B cell (primary cell): ENCODE results near the gene HBQ1. TPM values are rescaled to one million over a fixed set of nuclear protein-coding genes. Genes with fewer than 3 reads are reported as not detected.

ENCODE experiments used
- ATAC-seq: fragments of 200-7000 bp; cut with Tn5 transposase; one replicate; pipeline ENCODE4 v1.10.0; 2021; ENCODE audit warnings: low read depth, mild to moderate bottlenecking, moderate number of reproducible peaks, moderate library complexity
- CTCF ChIA-PET: fragments of 350-600 bp; sonication (Branson Sonifier 250); formaldehyde crosslinking; loops from one replicate; lab custom pipeline; 2021; ENCODE audit warnings: antibody characterized with exemption, inconsistent platforms; lab: Charles Lee
- POLR2A ChIA-PET: fragments of 350-600 bp; sonication (Branson Sonifier 250); formaldehyde crosslinking; loops from one replicate; lab custom pipeline; 2021; ENCODE audit warnings: antibody characterized with exemption; lab: Charles Lee
- DNase-seq: peaks from one replicate; pipeline ENCODE4 v3.0.0; 2013
- H2AFZ ChIP-seq: 2 replicates; pipeline ENCODE4 v1.6.1; 2012; ENCODE audit warnings: mild to moderate bottlenecking, low read depth, low read length; ENCODE audit not compliant: insufficient read depth, poor library complexity, severe bottlenecking
- H3K27ac ChIP-seq, 2 donors: 1 replicate in 1 of 2; 2 replicates in 1 of 2; pipeline ENCODE4 v1.5.1; 2012 to 2013; ENCODE audit warnings: low read length in 2 of 2, mild to moderate bottlenecking in 2 of 2, moderate library complexity in 1 of 2
- H3K27me3 ChIP-seq, 4 experiments: fragments of 200-600 bp in 1 of 4; sonication (generic) in 1 of 4; replicated peaks in 1 of 4; 1 replicate in 2 of 4; 2 replicates in 2 of 4; pipeline versions ENCODE4 v1.6.1 to v1.7.0; 2013 to 2016; ENCODE audit warnings: low read length in 3 of 4, mild to moderate bottlenecking in 2 of 4, mixed read lengths in 1 of 4, moderate library complexity in 1 of 4; ENCODE audit not compliant: insufficient read depth in 4 of 4, control insufficient read depth in 3 of 4; ENCODE audit errors: control extremely low read depth in 1 of 4
- H3K36me3 ChIP-seq, 2 experiments: replicated peaks in 1 of 2; 1 replicate in 1 of 2; 2 replicates in 1 of 2; pipeline versions ENCODE4 v1.6.1 to v1.7.1; 2013; ENCODE audit warnings: low read length in 1 of 2; ENCODE audit not compliant: insufficient read depth in 2 of 2, control insufficient read depth in 1 of 2; ENCODE audit errors: control extremely low read depth in 1 of 2, extremely low read depth in 1 of 2
- H3K4me1 ChIP-seq, 2 donors: fragments of 200-600 bp in 1 of 2; sonication (generic) in 1 of 2; 1 replicate in 1 of 2; 2 replicates in 1 of 2; pipeline versions ENCODE4 v1.5.1 to v1.6.1; 2013 to 2017; ENCODE audit warnings: low read length in 2 of 2; ENCODE audit not compliant: control insufficient read depth in 2 of 2, insufficient read depth in 2 of 2
- H3K4me2 ChIP-seq: replicated peaks from 2 replicates; pipeline ENCODE3; 2012; ENCODE audit warnings: mild to moderate bottlenecking, low read depth, low read length; ENCODE audit not compliant: poor library complexity, severe bottlenecking
- H3K4me3 ChIP-seq, 5 experiments: fragments of 200-600 bp in 1 of 5; sonication (generic) in 1 of 5; 1 replicate in 3 of 5; 2 replicates in 2 of 5; pipeline versions ENCODE4 v1.5.1 to v1.7.0; 2011 to 2016; ENCODE audit warnings: low read length in 4 of 5, mild to moderate bottlenecking in 4 of 5, low read depth in 2 of 5, control low read depth in 1 of 5, moderate library complexity in 1 of 5; ENCODE audit not compliant: insufficient read depth in 1 of 5; ENCODE audit errors: control extremely low read depth in 1 of 5, extremely low read depth in 1 of 5
- H3K79me2 ChIP-seq: fragments of 200-600 bp; sonication (generic); one replicate; pipeline ENCODE4 v1.6.0; 2016; ENCODE audit warnings: low read length; ENCODE audit not compliant: control insufficient read depth, insufficient read depth
- H3K9ac ChIP-seq: fragments of 200-600 bp; sonication (generic); 2 replicates; pipeline ENCODE4 v1.6.1; 2017; ENCODE audit warnings: mild to moderate bottlenecking, low read length, moderate library complexity
- H3K9me3 ChIP-seq, 3 donors: one replicate each; pipeline versions ENCODE4 v1.6.1 to v1.7.1; 2013; ENCODE audit warnings: low read length in 2 of 3; ENCODE audit not compliant: control insufficient read depth in 2 of 3, insufficient read depth in 1 of 3; ENCODE audit errors: control extremely low read depth in 1 of 3
- H4K20me1 ChIP-seq: 2 replicates; pipeline ENCODE4 v1.6.0; 2012; ENCODE audit warnings: mild to moderate bottlenecking, low read length; ENCODE audit not compliant: insufficient read depth, control insufficient read depth, poor library complexity, severe bottlenecking
- H3K27ac Mint-ChIP-seq: one replicate; pipeline ENCODE4 v1.8.0; 2021; ENCODE audit warnings: mixed read lengths
- H3K27me3 Mint-ChIP-seq: one replicate; pipeline ENCODE4 v1.8.0; 2021; ENCODE audit warnings: mixed read lengths
- H3K4me1 Mint-ChIP-seq: one replicate; pipeline ENCODE4 v1.8.0; 2021; ENCODE audit warnings: mixed read lengths
- H3K4me3 Mint-ChIP-seq: one replicate; pipeline ENCODE4 v1.8.0; 2021; ENCODE audit warnings: mixed read lengths
- H3K9me3 Mint-ChIP-seq: one replicate; pipeline ENCODE4 v1.8.0; 2022; ENCODE audit warnings: mixed read lengths; ENCODE audit not compliant: insufficient read depth
- EZH2 ChIP-seq: IDR thresholded peaks from 2 replicates; pipeline ENCODE4 v1.6.1; 2012; ENCODE audit warnings: borderline replicate concordance, low read depth, mild to moderate bottlenecking, moderate library complexity, low read length; ENCODE audit not compliant: insufficient read depth, poor library complexity, severe bottlenecking
- WGBS: methylation state at CpG from one replicate; pipeline ENCODE4 v1.1.5; 2013; ENCODE audit warnings: missing lambda C conversion rate; ENCODE audit not compliant: insufficient coverage; 5-methylcytosine and 5-hydroxymethylcytosine counted together
- intact Hi-C: fragments of 100-400 bp; cut with micrococcal nuclease; formaldehyde crosslinking; loops from one replicate; pipeline ENCODE4 v1.10.0; 2022
- polyA plus RNA-seq: library from polyadenylated mRNA; depleted of rRNA; stranded (reverse); fragments of >200 nt; gene quantifications from 2 replicates; pipeline ENCODE4 v1.2.3, GENCODE V29; 2012
- total RNA-seq, 2 donors: library from RNA; stranded (reverse); fragments of 120-200 nt in 1 of 2; gene quantifications; 1 replicate in 1 of 2; 2 replicates in 1 of 2; pipeline versions ENCODE4 v1.2.3 to v1.2.4, GENCODE V29; 2013 to 2022
- TF ChIP-seq, protein P1 (sequence below): fragments of 200-600 bp; IDR thresholded peaks from one replicate; pipeline ENCODE4 v1.8.0; 2022; ENCODE audit warnings: antibody characterized with exemption, mild to moderate bottlenecking

HBQ1 gene
- total and polyA plus RNA-seq, 2 donors (not counting 1 experiment from before 2014, with no cell fraction given), result not detected

DNA sequence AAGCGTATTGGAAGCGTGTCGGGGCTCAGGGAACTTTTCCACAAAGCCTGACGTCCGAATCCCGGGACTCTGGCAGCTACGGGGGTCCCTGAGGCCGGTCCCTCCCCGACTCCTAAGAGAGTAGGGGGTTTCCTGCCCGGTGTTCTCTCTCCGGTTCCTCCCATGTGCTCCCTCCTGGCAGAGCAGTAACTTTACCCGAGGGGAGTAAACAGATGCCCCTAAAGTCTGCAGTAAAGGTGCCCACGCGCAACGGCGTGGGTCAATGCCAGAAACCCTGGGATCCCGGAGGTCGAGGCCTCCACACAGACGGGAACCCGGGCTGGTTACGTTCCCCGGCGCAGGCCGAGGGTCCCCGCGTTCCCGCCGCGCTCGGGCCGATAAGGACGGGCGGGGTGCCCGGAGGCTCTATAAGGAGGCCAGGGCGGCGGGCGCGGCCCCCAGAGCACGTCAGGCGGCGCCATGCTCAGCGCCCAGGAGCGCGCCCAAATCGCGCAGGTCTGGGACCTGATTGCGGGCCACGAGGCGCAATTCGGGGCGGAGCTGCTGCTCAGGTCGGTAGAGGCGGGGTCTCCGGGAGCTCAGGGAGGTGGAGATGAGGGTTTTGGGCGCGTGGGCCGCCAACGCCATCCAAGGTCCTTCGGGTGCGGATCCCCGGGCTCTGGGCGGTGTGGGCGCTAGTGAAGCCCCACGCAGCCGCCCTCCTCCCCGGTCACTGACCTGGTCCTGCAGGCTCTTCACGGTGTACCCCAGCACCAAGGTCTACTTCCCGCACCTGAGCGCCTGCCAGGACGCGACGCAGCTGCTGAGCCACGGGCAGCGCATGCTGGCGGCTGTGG, 14.5 kb upstream of the HBQ1 start, which contains the start of gene HBM:
TSS of gene HBM (plus strand) at position 440 of the 836 bp plus-strand sequence. CDS start at position 460, 20 bp downstream.
- intact Hi-C loops, result no loop called here
- Histone ChIP-seq H3K9me3 (peaks cover 0 to 13% (median 0%) of the 10 kb centered on the region in 3 donors), H4K20me1 (no peaks in the 10 kb centered on the region), H3K36me3 (no peaks in the 10 kb centered on the region), H3K79me2 (no peaks in the 10 kb centered on the region), H3K4me3 (peak within 1 kb of the TSS in 3 of 5 experiments; percentile 26 to 35 (median 32)), H3K4me1 (peaks cover 18 to 23% of the 10 kb centered on the region in 2 donors), H3K27me3 (peaks cover 0 to 57% (median 20%) of the 10 kb centered on the region in 4 experiments), H3K9ac (peak within 1 kb of the TSS; percentile 4), H3K4me2 (peak within 1 kb of the TSS; percentile 78), H3K27ac (no peak within 1 kb of the TSS), H2AFZ (peak within 1 kb of the TSS; percentile 50)
- peaks cover 48% of the 10 kb centered on the region for H3K27me3 Mint-ChIP-seq
- 5% methylated on average over 75 of the region's 75 CpGs for WGBS
- peak within 1 kb of the TSS; percentile 59 for H3K4me3 Mint-ChIP-seq
- ChIA-PET POLR2A (interaction anchor here (0.7 kb wide), 1 partner anchor 28 kb away, joined by 3 read pairs; no protein-coding TSS in a partner anchor), CTCF (no interaction called here)
- no peaks in the 10 kb centered on the region for H3K9me3 Mint-ChIP-seq
- ATAC-seq (peak; percentile 8), DNase-seq (peak; percentile 50)
- peaks cover 15% of the 10 kb centered on the region for H3K4me1 Mint-ChIP-seq
- TF ChIP-seq, protein P1, sequence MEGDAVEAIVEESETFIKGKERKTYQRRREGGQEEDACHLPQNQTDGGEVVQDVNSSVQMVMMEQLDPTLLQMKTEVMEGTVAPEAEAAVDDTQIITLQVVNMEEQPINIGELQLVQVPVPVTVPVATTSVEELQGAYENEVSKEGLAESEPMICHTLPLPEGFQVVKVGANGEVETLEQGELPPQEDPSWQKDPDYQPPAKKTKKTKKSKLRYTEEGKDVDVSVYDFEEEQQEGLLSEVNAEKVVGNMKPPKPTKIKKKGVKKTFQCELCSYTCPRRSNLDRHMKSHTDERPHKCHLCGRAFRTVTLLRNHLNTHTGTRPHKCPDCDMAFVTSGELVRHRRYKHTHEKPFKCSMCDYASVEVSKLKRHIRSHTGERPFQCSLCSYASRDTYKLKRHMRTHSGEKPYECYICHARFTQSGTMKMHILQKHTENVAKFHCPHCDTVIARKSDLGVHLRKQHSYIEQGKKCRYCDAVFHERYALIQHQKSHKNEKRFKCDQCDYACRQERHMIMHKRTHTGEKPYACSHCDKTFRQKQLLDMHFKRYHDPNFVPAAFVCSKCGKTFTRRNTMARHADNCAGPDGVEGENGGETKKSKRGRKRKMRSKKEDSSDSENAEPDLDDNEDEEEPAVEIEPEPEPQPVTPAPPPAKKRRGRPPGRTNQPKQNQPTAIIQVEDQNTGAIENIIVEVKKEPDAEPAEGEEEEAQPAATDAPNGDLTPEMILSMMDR, result no peak
- TF ChIP-seq EZH2, result no peak
- H3K27ac Mint-ChIP-seq, result no peak within 1 kb of the TSS
